Upper lobe of left lung (tissue), 4 donors: ENCODE results near the gene DLGAP4.

Experiments used
- POLR2A ChIP-seq, 4 donors: fragments of 450-650 bp; IDR thresholded peaks; one replicate each; pipeline ENCODE4 v1.5.1; 2016 to 2017; ENCODE audit warnings: antibody characterized with exemption in 4 of 4, mild to moderate bottlenecking in 2 of 4
- TF ChIP-seq, protein P1 (sequence below), 6 experiments: fragments of 450-650 bp in 4 of 6; fragments of 200-600 bp in 2 of 6; sonication (generic) in 2 of 6; IDR thresholded peaks; one replicate each; pipeline ENCODE4 v1.5.1; 2016 to 2019; ENCODE audit warnings: antibody characterized with exemption in 6 of 6

GRCh38 chr20:36454698-36455427, 148.7 kb downstream of the DLGAP4 start:
- TF ChIP-seq, protein P1, sequence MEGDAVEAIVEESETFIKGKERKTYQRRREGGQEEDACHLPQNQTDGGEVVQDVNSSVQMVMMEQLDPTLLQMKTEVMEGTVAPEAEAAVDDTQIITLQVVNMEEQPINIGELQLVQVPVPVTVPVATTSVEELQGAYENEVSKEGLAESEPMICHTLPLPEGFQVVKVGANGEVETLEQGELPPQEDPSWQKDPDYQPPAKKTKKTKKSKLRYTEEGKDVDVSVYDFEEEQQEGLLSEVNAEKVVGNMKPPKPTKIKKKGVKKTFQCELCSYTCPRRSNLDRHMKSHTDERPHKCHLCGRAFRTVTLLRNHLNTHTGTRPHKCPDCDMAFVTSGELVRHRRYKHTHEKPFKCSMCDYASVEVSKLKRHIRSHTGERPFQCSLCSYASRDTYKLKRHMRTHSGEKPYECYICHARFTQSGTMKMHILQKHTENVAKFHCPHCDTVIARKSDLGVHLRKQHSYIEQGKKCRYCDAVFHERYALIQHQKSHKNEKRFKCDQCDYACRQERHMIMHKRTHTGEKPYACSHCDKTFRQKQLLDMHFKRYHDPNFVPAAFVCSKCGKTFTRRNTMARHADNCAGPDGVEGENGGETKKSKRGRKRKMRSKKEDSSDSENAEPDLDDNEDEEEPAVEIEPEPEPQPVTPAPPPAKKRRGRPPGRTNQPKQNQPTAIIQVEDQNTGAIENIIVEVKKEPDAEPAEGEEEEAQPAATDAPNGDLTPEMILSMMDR (IDR thresholded peaks at IDR 0.05) = no peak
- TF ChIP-seq POLR2A (IDR thresholded peaks at IDR 0.05) = no peak
